Measurements from ENCODE around the gene ACP7. TPM values are rescaled to one million over a fixed set of nuclear protein-coding genes. Genes with fewer than 3 reads are reported as not detected.

Gene ACP7
- total and polyA plus RNA-seq, 2 donors (not counting 3 experiments of a cell fraction or from before 2014, with no cell fraction given): 0.04 to 0.49 TPM

GRCh38 chr19:39150807-39151600 is 66.8 kb downstream of the ACP7 start:
- BruUV-seq (replicated peaks): no TSS peak
- FAIRE-seq (no peak), DNase-seq (ENCODE audit: low read depth, low spot score) (no peak)
- Histone ChIP-seq H2AFZ (ENCODE audit: low read depth, low read length) (no peak overlapping the region), H3K4me3 (replicated peaks in 1 of 3; ENCODE audit: insufficient read depth in 1 of 3, low read depth in 1 of 3, low read length in 3 of 3) (no peak overlapping the region), H3K4me1 (ENCODE audit: control insufficient read depth, extremely low read depth, insufficient read depth, low read length) (no peaks in the 10 kb centered on the region), H3K36me3 (ENCODE audit: control insufficient read depth in 2 of 2, extremely low read depth in 1 of 2, insufficient read depth in 2 of 2, low read length in 2 of 2) (peaks cover 0 to 3% of the 10 kb centered on the region in 2 experiments), H3K79me2 (ENCODE audit: control insufficient read depth, insufficient read depth, low read length) (peaks cover 50% of the 10 kb centered on the region), H3K27ac (ENCODE audit: insufficient read depth, low read depth, low read length) (no peak overlapping the region), H3K27me3 (ENCODE audit: control insufficient read depth in 2 of 2, insufficient read depth in 2 of 2, low read length in 2 of 2) (no peaks in the 10 kb centered on the region), H4K20me1 (replicated peaks; ENCODE audit: control insufficient read depth, extremely low read depth, insufficient read depth, low read length) (no peaks in the 10 kb centered on the region), H3K4me2 (ENCODE audit: insufficient read depth, low read length) (no peak overlapping the region), H3K9ac (replicated peaks; ENCODE audit: extremely low read depth, insufficient read depth, low read length) (no peak overlapping the region), H3K9me1 (replicated peaks; ENCODE audit: control insufficient read depth, extremely low read depth, insufficient read depth, low read length) (no peaks in the 10 kb centered on the region), H3K9me3 (replicated peaks; ENCODE audit: control insufficient read depth, insufficient read depth, low read length) (no peaks in the 10 kb centered on the region)
- ChIA-PET CTCF (no interaction called here), POLR2A (no interaction called here)
- intact Hi-C loops (cut with micrococcal nuclease) (no loop called here), dilution Hi-C loops (cut with MboI; ENCODE audit: extremely low pct_ligation_motif_present, low sequenced_read_pairs) (no loop called here)
- no peak for TF ChIP-seq GATA2 (IDR thresholded peaks at IDR 0.05; ENCODE audit: insufficient read depth, insufficient read length, low read depth, low read length)
- no peak for TF ChIP-seq POLR2A (IDR thresholded peaks at IDR 0.05; ENCODE audit: low read depth, low read length)
- no peak for TF ChIP-seq MAX (IDR thresholded peaks at IDR 0.05; ENCODE audit: insufficient read depth, insufficient read length)
- no peak for TF ChIP-seq POLR2AphosphoS5 (IDR thresholded peaks at IDR 0.05; ENCODE audit: insufficient read depth, low read depth, low read length)
- TF ChIP-seq EZH2 (IDR thresholded peaks at IDR 0.05; ENCODE audit: borderline replicate concordance, low read depth, low read length, severe bottlenecking): no peak
- TF ChIP-seq CTCF (IDR thresholded peaks at IDR 0.05; ENCODE audit: extremely low read depth in 1 of 2, insufficient read depth in 1 of 2, low read depth in 1 of 2, low read length in 2 of 2): no peak
- TF ChIP-seq FOS (IDR thresholded peaks at IDR 0.05; ENCODE audit: borderline replicate concordance, insufficient read depth, low read length): no peak
